Heart left ventricle (tissue), 16 donors: Measurements from ENCODE around the gene FBXW5. TPM values are rescaled to one million over a fixed set of nuclear protein-coding genes. Genes with fewer than 3 reads are reported as not detected.

Experiments
- ATAC-seq, 4 donors: fragments of 200-7000 bp; cut with Tn5 transposase; one replicate each; pipeline ENCODE4 v1.9.1; 2020 to 2022; ENCODE audit warnings: moderate library complexity in 4 of 4, mild to moderate bottlenecking in 3 of 4, moderate number of reproducible peaks in 1 of 4
- DNase-seq, 5 donors: peaks; one replicate each; pipeline ENCODE4 v3.0.0-alpha.2; 2020
- H3K27ac ChIP-seq, 12 donors: fragments of 200-600 bp; sonication (generic) in 4 of 12; one replicate each; pipeline versions ENCODE4 v1.5.0 to v1.8.0; 2016 to 2022; ENCODE audit warnings: mild to moderate bottlenecking in 2 of 12
- H3K27me3 ChIP-seq, 9 donors: fragments of 200-600 bp; sonication (generic) in 2 of 9; one replicate each; pipeline versions ENCODE4 v1.5.1 to v1.8.0; 2016 to 2022; ENCODE audit warnings: mild to moderate bottlenecking in 3 of 9
- H3K36me3 ChIP-seq, 9 donors: fragments of 200-600 bp; sonication (generic) in 2 of 9; one replicate each; pipeline versions ENCODE4 v1.5.0 to v1.8.0; 2018 to 2022; ENCODE audit warnings: mild to moderate bottlenecking in 2 of 9
- H3K4me1 ChIP-seq, 12 donors: fragments of 200-600 bp; sonication (generic) in 4 of 12; one replicate each; pipeline versions ENCODE4 v1.5.0 to v1.8.0; 2016 to 2022; ENCODE audit warnings: mild to moderate bottlenecking in 3 of 12
- H3K4me3 ChIP-seq, 12 donors: fragments of 200-600 bp; sonication (generic) in 4 of 12; one replicate each; pipeline versions ENCODE4 v1.5.0 to v1.8.0; 2017 to 2022; ENCODE audit warnings: mild to moderate bottlenecking in 9 of 12, moderate library complexity in 4 of 12
- H3K9me3 ChIP-seq, 12 donors: fragments of 200-600 bp; sonication (generic) in 4 of 12; one replicate each; pipeline versions ENCODE4 v1.5.0 to v1.8.0; 2016 to 2022; ENCODE audit warnings: mild to moderate bottlenecking in 1 of 12
- CTCF ChIP-seq, 12 donors: fragments of 200-600 bp; sonication (generic) in 4 of 12; IDR thresholded peaks; one replicate each; pipeline versions ENCODE4 v1.5.0 to v1.8.0; 2018 to 2022; ENCODE audit warnings: antibody characterized with exemption in 12 of 12, mild to moderate bottlenecking in 5 of 12
- POLR2A ChIP-seq, 2 donors: fragments of 450-650 bp; IDR thresholded peaks; one replicate each; pipeline ENCODE4 v1.6.1; 2017; ENCODE audit warnings: antibody characterized with exemption in 2 of 2, mild to moderate bottlenecking in 2 of 2, moderate library complexity in 2 of 2
- WGBS, 4 donors: extraction: QIAGEN DNeasy Blood & Tissue Kit in 2 of 4; methylation state at CpG; one replicate each; pipeline versions ENCODE4 v1.1.5 to v1.1.7; 2013 to 2018; 5-methylcytosine and 5-hydroxymethylcytosine counted together
- intact Hi-C, 10 donors: fragments of 100-400 bp; cut with DNase I; formaldehyde crosslinking; loops; one replicate each; pipeline versions ENCODE4 v1.11.1 to v1.14.2; 2022
- polyA plus RNA-seq, 2 donors: library from polyadenylated mRNA; stranded (reverse); fragments of 200-250 nt; gene quantifications; one replicate each; pipeline ENCODE4 v1.2.3, GENCODE V29; 2013
- total RNA-seq, 9 donors: library from RNA; depleted of rRNA in 2 of 9; stranded (reverse); fragments of >200 nt in 2 of 9; fragmentation: NEBNext Ultra II Directional in 3 of 9; extraction: Animal tissue kit (Norgen Biotek cat#: 25700) in 3 of 9; gene quantifications; one replicate each; pipeline versions ENCODE4 v1.1.0 to v1.2.4, GENCODE V29; 2016 to 2023
- donor health status: ischemic (EF 13 %, LVEDD 7.1; RV severe dilation, severe dysfunction).
- donor health status: healthy with polysubstance abuse.
- donor health status: DM: no; HTN: yes; CAD: no.
- donor health status: DM: no; HTN: no; CAD: no.
- donor health status: ischemic (EF 25% LVEDD 6.9; RV normal size, moderate dysfunction).
- donor health status: ischemic (EF 25% LVEDD 5.7; RV mildly dilated, moderate dysfunction).
- donor health status: healthy.
- donor health status: DM: yes; HTN: yes; CAD: no.
- donor health status: ischemic (EF 35%, LVEDD 5.7; RV mildly dilated, moderate dysfunction).
- donor health status: nonischemic (EF 11% LVEDD 7.7; RV severe dilation, severe dysfunction).
- donor health status: DM: yes; HTN: yes; CAD: no.
- donor health status: PGD.
- donor health status: ischemic (EF 29% LVEDD 5.4; RV normal size, mild dysfunction).
- donor health status: nonischemic (EF 23%, LVEDD 6.1; RV moderate dilation, normal function).

The FBXW5 gene
- total and polyA plus RNA-seq, 11 donors = 110 to 388 (median 148) TPM

- intact Hi-C loops = loop anchor here in 2 of 10 donors (5.0 to 10.0 kb wide), 2 partner anchors 37 to 55 kb away; partner anchors contain the start of gene TRAF2 (in 1 of the 2)
- H3K27me3 ChIP-seq = no peaks in the 10 kb centered on the region
Measured at GRCh38 chr9:136939431-136939995, 5.0 kb downstream of the FBXW5 start.

GRCh38 chr9:136937186-136938001 lies 7.1 kb downstream of the FBXW5 start:
- DNase-seq (no peak), ATAC-seq (no peak)
- WGBS, 4 donors = 88 to 91% (median 89%) methylated on average over 12 to 15 of the region's 15 CpGs
- Histone ChIP-seq H3K4me3 (no peak overlapping the region), H3K27ac (no peak overlapping the region), H3K36me3 (peaks cover 6 to 38% (median 23%) of the 10 kb centered on the region in 9 donors), H3K27me3 (no peaks in the 10 kb centered on the region), H3K4me1 (peaks cover 3 to 25% (median 12%) of the 10 kb centered on the region in 12 donors), H3K9me3 (no peaks in the 10 kb centered on the region)
- TF ChIP-seq POLR2A (IDR thresholded peaks at IDR 0.05) = no peak
- no peak for TF ChIP-seq CTCF (IDR thresholded peaks at IDR 0.05)
- intact Hi-C loops = loop anchor here in 2 of 10 donors (5.0 to 10.0 kb wide), 2 partner anchors 35 to 53 kb away; partner anchors contain the start of gene TRAF2 (in 1 of the 2)

More at GRCh38 chr9:136939431-136939995, 5.0 kb downstream of the FBXW5 start:
- Histone ChIP-seq H3K27ac (peak overlapping the region; percentile 47 to 98 (median 84)), H3K4me3 (no peak overlapping the region), H3K4me1 (peaks cover 7 to 40% (median 21%) of the 10 kb centered on the region in 12 donors), H3K9me3 (no peaks in the 10 kb centered on the region), H3K36me3 (peaks cover 7 to 48% (median 32%) of the 10 kb centered on the region in 9 donors)
- WGBS, 4 donors = 69 to 77% (median 76%) methylated on average over 20 to 28 of the region's 28 CpGs
- TF ChIP-seq POLR2A (IDR thresholded peaks at IDR 0.05) (no peak), CTCF (IDR thresholded peaks at IDR 0.05) (no peak)
- DNase-seq = no peak
- no peak for ATAC-seq

GRCh38 chr9:136936645-136937170 lies 7.8 kb downstream of the FBXW5 start:
- Histone ChIP-seq H3K27ac (no peak overlapping the region), H3K27me3 (no peaks in the 10 kb centered on the region), H3K4me1 (peaks cover 0 to 20% (median 12%) of the 10 kb centered on the region in 12 donors), H3K9me3 (no peaks in the 10 kb centered on the region), H3K36me3 (peaks cover 3 to 31% (median 16%) of the 10 kb centered on the region in 9 donors), H3K4me3 (no peak overlapping the region)
- ATAC-seq (no peak), DNase-seq (no peak)
- no peak for TF ChIP-seq CTCF (IDR thresholded peaks at IDR 0.05)
- no peak for TF ChIP-seq POLR2A (IDR thresholded peaks at IDR 0.05)
- WGBS, 4 donors = 92 to 98% (median 93%) methylated on average over 7 to 8 of the region's 8 CpGs
- intact Hi-C loops = loop anchor here in 2 of 10 donors (5.0 to 10.0 kb wide), 2 partner anchors 34 to 52 kb away; partner anchors contain the start of gene TRAF2 (in 1 of the 2)
